Neural progenitor cell (in vitro differentiated cells): ENCODE data around the gene FKBP15.

Source experiments
- EZH2 ChIP-seq: fragments of 200-600 bp; sonication (generic); IDR thresholded peaks from 2 replicates; pipeline ENCODE4 v1.6.1; 2017; ENCODE audit warnings: antibody characterized with exemption, mild to moderate bottlenecking, moderate library complexity
- EZH2phosphoT487 ChIP-seq: fragments of 200-600 bp; sonication (generic); IDR thresholded peaks from 2 replicates; pipeline ENCODE4 v1.6.1; 2017; ENCODE audit warnings: antibody characterized with exemption
- TF ChIP-seq, protein P1 (sequence below): fragments of 200-600 bp; sonication (generic); IDR thresholded peaks from 2 replicates; pipeline ENCODE4 v1.5.1; 2017; ENCODE audit warnings: antibody characterized with exemption, mild to moderate bottlenecking

DNA sequence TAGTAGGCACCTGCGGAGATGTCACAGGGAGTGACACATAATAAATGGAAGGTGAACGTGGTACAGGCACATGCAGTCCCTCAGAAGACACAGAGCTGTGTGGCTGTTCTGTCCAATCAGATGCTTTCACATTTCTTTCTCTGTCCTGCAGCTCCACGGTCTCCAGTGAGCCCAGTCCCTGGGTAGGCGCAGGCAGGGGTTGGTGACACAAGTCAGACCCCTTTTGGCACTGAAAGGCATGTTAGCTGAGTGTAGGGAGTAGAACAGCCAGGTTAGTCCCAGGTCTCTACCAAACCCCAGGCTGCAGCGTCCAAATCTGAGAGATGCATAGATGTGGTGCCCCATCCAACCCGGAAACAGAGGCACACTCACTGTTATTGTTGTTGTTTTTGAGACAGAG, 67.5 kb downstream of the FKBP15 start:
- TF ChIP-seq, protein P1, sequence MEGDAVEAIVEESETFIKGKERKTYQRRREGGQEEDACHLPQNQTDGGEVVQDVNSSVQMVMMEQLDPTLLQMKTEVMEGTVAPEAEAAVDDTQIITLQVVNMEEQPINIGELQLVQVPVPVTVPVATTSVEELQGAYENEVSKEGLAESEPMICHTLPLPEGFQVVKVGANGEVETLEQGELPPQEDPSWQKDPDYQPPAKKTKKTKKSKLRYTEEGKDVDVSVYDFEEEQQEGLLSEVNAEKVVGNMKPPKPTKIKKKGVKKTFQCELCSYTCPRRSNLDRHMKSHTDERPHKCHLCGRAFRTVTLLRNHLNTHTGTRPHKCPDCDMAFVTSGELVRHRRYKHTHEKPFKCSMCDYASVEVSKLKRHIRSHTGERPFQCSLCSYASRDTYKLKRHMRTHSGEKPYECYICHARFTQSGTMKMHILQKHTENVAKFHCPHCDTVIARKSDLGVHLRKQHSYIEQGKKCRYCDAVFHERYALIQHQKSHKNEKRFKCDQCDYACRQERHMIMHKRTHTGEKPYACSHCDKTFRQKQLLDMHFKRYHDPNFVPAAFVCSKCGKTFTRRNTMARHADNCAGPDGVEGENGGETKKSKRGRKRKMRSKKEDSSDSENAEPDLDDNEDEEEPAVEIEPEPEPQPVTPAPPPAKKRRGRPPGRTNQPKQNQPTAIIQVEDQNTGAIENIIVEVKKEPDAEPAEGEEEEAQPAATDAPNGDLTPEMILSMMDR: no peak
- no peak for TF ChIP-seq EZH2phosphoT487
- TF ChIP-seq EZH2: no peak
